HL-60 (cell line): ENCODE measurements around the gene CSNK1G2.

ENCODE experiments used
- DNase-seq, 2 experiments: peaks; one replicate each; pipeline ENCODE4 v3.0.0-alpha.2; 2010 to 2020; ENCODE audit warnings: low read depth in 1 of 2, low spot score in 1 of 2
- H3K27ac ChIP-seq: fragments of 250-450 bp; sonication (Bioruptor Pico); replicated peaks from 2 replicates; pipeline ENCODE4 v1.5.1; 2020; ENCODE audit warnings: mild to moderate bottlenecking, moderate library complexity
- H3K27me3 ChIP-seq: fragments of 250-450 bp; sonication (Bioruptor Pico); 2 replicates; pipeline ENCODE4 v1.5.1; 2021; ENCODE audit warnings: mild to moderate bottlenecking, moderate library complexity; ENCODE audit not compliant: insufficient read depth, poor library complexity, severe bottlenecking
- H3K4me3 ChIP-seq: replicated peaks from 2 replicates; pipeline ENCODE4 v1.5.1; 2011; ENCODE audit warnings: mild to moderate bottlenecking, control low read depth, low read length; ENCODE audit not compliant: insufficient read depth
- CTCF ChIP-seq: IDR thresholded peaks from one replicate; pipeline ENCODE4 v1.5.1; 2011; ENCODE audit warnings: low read length, control low read depth, inconsistent platforms; ENCODE audit not compliant: insufficient read depth
- GABPA ChIP-seq: IDR thresholded peaks from 2 replicates; pipeline ENCODE4 v1.6.1; 2012; ENCODE audit warnings: low read depth
- POLR2AphosphoS5 ChIP-seq: IDR thresholded peaks from 2 replicates; pipeline ENCODE4 v1.6.1; 2012; ENCODE audit warnings: low read depth
- REST ChIP-seq: IDR thresholded peaks from 2 replicates; pipeline ENCODE4 v1.6.1; 2012; ENCODE audit warnings: low read depth; ENCODE audit not compliant: insufficient replicate concordance
- SPI1 ChIP-seq: IDR thresholded peaks from 2 replicates; pipeline ENCODE4 v1.6.1; 2012; ENCODE audit warnings: low read depth, mild to moderate bottlenecking, borderline replicate concordance

Gene CSNK1G2

GRCh38 chr19:1917926-1918325, 23.0 kb upstream of the CSNK1G2 start:
- Histone ChIP-seq H3K27me3 (no peaks in the 10 kb centered on the region), H3K4me3 (no peak overlapping the region), H3K27ac (no peak overlapping the region)
- TF ChIP-seq SPI1 (no peak), CTCF (no peak), POLR2AphosphoS5 (no peak), REST (no peak), GABPA (no peak)
- no peak for DNase-seq

GRCh38 chr19:1918975-1919374, 22.0 kb upstream of the CSNK1G2 start:
- TF ChIP-seq CTCF (no peak), SPI1 (no peak), POLR2AphosphoS5 (no peak), GABPA (no peak), REST (no peak)
- no peaks in the 10 kb centered on the region for H3K27me3 ChIP-seq

GRCh38 chr19:1920644-1921043, 20.3 kb upstream of the CSNK1G2 start:
- TF ChIP-seq REST (no peak), POLR2AphosphoS5 (no peak), SPI1 (no peak), GABPA (no peak), CTCF (no peak)
- Histone ChIP-seq H3K4me3 (no peak overlapping the region), H3K27me3 (no peaks in the 10 kb centered on the region), H3K27ac (no peak overlapping the region)
- DNase-seq: no peak

More at GRCh38 chr19:1918975-1919374, 22.0 kb upstream of the CSNK1G2 start:
- H3K4me3 ChIP-seq: no peak overlapping the region
- DNase-seq: no peak
- no peak overlapping the region for H3K27ac ChIP-seq
